IMR-90 (cell line): ENCODE results near the gene RTF1. TPM values are rescaled to one million over a fixed set of nuclear protein-coding genes. Genes with fewer than 3 reads are reported as not detected.

Experiments
- ATAC-seq: fragments of 200-7000 bp; cut with Tn5 transposase; 2 replicates; pipeline ENCODE4 v1.9.1; 2020; ENCODE audit warnings: low read depth, mild to moderate bottlenecking, moderate library complexity
- BruUV-seq: library from RNA; stranded (reverse); fragments of 400-500 nt; replicated peaks from 2 replicates; lab custom pipeline; 2021; lab: Mats Ljungman, UMichigan
- CTCF ChIA-PET: fragments of 300-600 bp; formaldehyde crosslinking; extraction: SDS; loops from one replicate; lab custom pipeline; 2021; ENCODE audit warnings: antibody characterized with exemption; lab: Yijun Ruan, JAX
- POLR2A ChIA-PET: fragments of 300-600 bp; sonication (Branson Sonifier 250); formaldehyde crosslinking; loops from one replicate; lab custom pipeline; 2022; ENCODE audit warnings: antibody characterized with exemption; ENCODE audit not compliant: unreplicated experiment; lab: Charles Lee
- DNase-seq: peaks from one replicate; pipeline ENCODE4 v3.0.0; 2013
- H2AFZ ChIP-seq: replicated peaks from 2 replicates; pipeline ENCODE3; 2013; ENCODE audit warnings: low read length, mild to moderate bottlenecking; ENCODE audit not compliant: poor library complexity
- H2AK5ac ChIP-seq: 2 replicates; pipeline ENCODE4 v1.6.1; 2013; ENCODE audit warnings: low read depth, low read length, inconsistent platforms
- H2AK9ac ChIP-seq: replicated peaks from 2 replicates; pipeline ENCODE3; 2013; ENCODE audit warnings: mild to moderate bottlenecking, low read depth, low read length, moderate library complexity; ENCODE audit not compliant: poor library complexity
- H2BK120ac ChIP-seq: 2 replicates; pipeline ENCODE4 v1.6.1; 2013; ENCODE audit warnings: low read depth, low read length, inconsistent platforms
- H2BK15ac ChIP-seq: 3 replicates; pipeline ENCODE4 v1.6.1; 2013; ENCODE audit warnings: low read depth, low read length, inconsistent platforms
- H2BK20ac ChIP-seq: 2 replicates; pipeline ENCODE4 v1.6.1; 2013; ENCODE audit warnings: low read depth, mild to moderate bottlenecking, inconsistent platforms, low read length, moderate library complexity
- H2BK5ac ChIP-seq: 2 replicates; pipeline ENCODE4 v1.6.1; 2013; ENCODE audit warnings: mild to moderate bottlenecking, low read depth, low read length, inconsistent platforms; ENCODE audit not compliant: poor library complexity, severe bottlenecking
- H3K14ac ChIP-seq: replicated peaks from 2 replicates; pipeline ENCODE4 v1.6.1; 2013; ENCODE audit warnings: low read depth, low read length, inconsistent platforms
- H3K18ac ChIP-seq: 2 replicates; pipeline ENCODE4 v1.6.1; 2013; ENCODE audit warnings: low read depth, low read length, control low read depth
- H3K23ac ChIP-seq: 2 replicates; pipeline ENCODE4 v1.6.1; 2013; ENCODE audit warnings: low read depth, low read length, inconsistent platforms
- H3K27ac ChIP-seq: 2 replicates; pipeline ENCODE4 v1.5.1; 2013; ENCODE audit warnings: mild to moderate bottlenecking, control low read depth, low read length; ENCODE audit not compliant: insufficient read depth
- H3K27me3 ChIP-seq: 2 replicates; pipeline ENCODE4 v1.6.1; 2013; ENCODE audit warnings: low read length; ENCODE audit not compliant: control insufficient read depth, insufficient read depth
- H3K36me3 ChIP-seq: 2 replicates; pipeline ENCODE4 v1.6.1; 2013; ENCODE audit warnings: low read length, mixed read lengths; ENCODE audit not compliant: control insufficient read depth, insufficient read depth
- H3K4ac ChIP-seq: 2 replicates; pipeline ENCODE4 v1.6.1; 2013; ENCODE audit warnings: low read depth, low read length, inconsistent platforms
- H3K4me1 ChIP-seq: 2 replicates; pipeline ENCODE4 v1.6.1; 2013; ENCODE audit warnings: low read length, mixed read lengths; ENCODE audit not compliant: control insufficient read depth, insufficient read depth
- H3K4me2 ChIP-seq: 2 replicates; pipeline ENCODE4 v1.6.1; 2013; ENCODE audit warnings: low read depth, mild to moderate bottlenecking, control low read depth, low read length, moderate library complexity
- H3K4me3 ChIP-seq: 2 replicates; pipeline ENCODE4 v1.5.1; 2013; ENCODE audit warnings: low read depth, mild to moderate bottlenecking, control low read depth, low read length, moderate library complexity; ENCODE audit not compliant: insufficient read depth
- H3K56ac ChIP-seq: 2 replicates; pipeline ENCODE4 v1.6.1; 2013; ENCODE audit warnings: low read length, inconsistent platforms; ENCODE audit not compliant: insufficient read depth; ENCODE audit errors: extremely low read depth
- H3K79me1 ChIP-seq, 2 experiments: 2 replicates each; pipeline ENCODE4 v1.6.1; 2013; ENCODE audit warnings: low read length in 2 of 2, inconsistent platforms in 1 of 2, low read depth in 1 of 2
- H3K9ac ChIP-seq: 2 replicates; pipeline ENCODE4 v1.6.1; 2013; ENCODE audit warnings: low read depth, low read length, control low read depth
- H3K9me1 ChIP-seq: 2 replicates; pipeline ENCODE4 v1.6.1; 2013; ENCODE audit warnings: low read length, inconsistent platforms; ENCODE audit not compliant: insufficient read depth
- H3K9me3 ChIP-seq: 2 replicates; pipeline ENCODE4 v1.6.1; 2013; ENCODE audit warnings: low read length; ENCODE audit not compliant: control insufficient read depth, insufficient read depth
- H4K20me1 ChIP-seq: 2 replicates; pipeline ENCODE4 v1.6.1; 2013; ENCODE audit warnings: low read length, inconsistent platforms; ENCODE audit not compliant: insufficient read depth
- H4K5ac ChIP-seq: 2 replicates; pipeline ENCODE4 v1.6.1; 2013; ENCODE audit warnings: mild to moderate bottlenecking, low read depth, low read length, control low read depth
- H4K8ac ChIP-seq, 2 experiments: 2 replicates each; pipeline ENCODE4 v1.6.1; 2013; ENCODE audit warnings: low read depth in 2 of 2, low read length in 2 of 2, control low read depth in 1 of 2, inconsistent platforms in 1 of 2
- H4K91ac ChIP-seq: 2 replicates; pipeline ENCODE4 v1.6.1; 2013; ENCODE audit warnings: low read depth, low read length, inconsistent platforms; ENCODE audit not compliant: insufficient read depth
- CHD1 ChIP-seq: IDR thresholded peaks from 2 replicates; pipeline ENCODE4 v1.6.1; 2012; ENCODE audit warnings: low read depth, low read length, improper control_type of control experiment
- ELK1 ChIP-seq: fragments of 150-350 bp; IDR thresholded peaks from 2 replicates; pipeline ENCODE4 v1.6.1; 2016; ENCODE audit warnings: low read depth, mild to moderate bottlenecking, low read length, moderate library complexity, borderline replicate concordance
- MAFK ChIP-seq: IDR thresholded peaks from 2 replicates; pipeline ENCODE4 v1.6.1; 2012; ENCODE audit warnings: low read depth, low read length, improper control_type of control experiment
- MXI1 ChIP-seq: IDR thresholded peaks from 2 replicates; pipeline ENCODE4 v1.6.1; 2012; ENCODE audit warnings: low read depth, mild to moderate bottlenecking, low read length, moderate library complexity, borderline replicate concordance
- POLR2A ChIP-seq: IDR thresholded peaks from 2 replicates; pipeline ENCODE4 v1.6.1; 2012; ENCODE audit warnings: mild to moderate bottlenecking, low read depth, low read length
- RCOR1 ChIP-seq: IDR thresholded peaks from 2 replicates; pipeline ENCODE4 v1.6.1; 2012; ENCODE audit warnings: mild to moderate bottlenecking, low read length, improper control_type of control experiment; ENCODE audit not compliant: insufficient replicate concordance
- SMC3 ChIP-seq: fragments of 150-350 bp; IDR thresholded peaks from 2 replicates; pipeline ENCODE4 v1.6.1; 2016; ENCODE audit warnings: low read depth, mild to moderate bottlenecking, antibody characterized with exemption, low read length, moderate library complexity
- whole genome bisulfite sequencing, 2 experiments: methylation state at CpG; one replicate each; pipeline versions ENCODE4 v1.1.5 to v1.1.7; 2013; ENCODE audit warnings: missing lambda C conversion rate in 2 of 2; ENCODE audit not compliant: insufficient read length in 1 of 2; ENCODE audit errors: extremely low coverage in 2 of 2; 5-methylcytosine and 5-hydroxymethylcytosine counted together
- dilution Hi-C: fragments of 300-500 bp; cut with HindIII; formaldehyde crosslinking; loops from one replicate; pipeline ENCODE4 v1.14.3; 2018; ENCODE audit warnings: low sequenced_read_pairs; ENCODE audit not compliant: unreplicated experiment
- in situ Hi-C: fragments of 300-500 bp; cut with MboI; formaldehyde crosslinking; loops from 3 replicates; pipeline ENCODE4 v1.14.3; 2019; ENCODE audit warnings: low sequenced_read_pairs, inconsistent platforms, mixed read lengths
- intact Hi-C: fragments of 100-400 bp; cut with micrococcal nuclease; formaldehyde crosslinking; loops from 2 replicates; pipeline ENCODE4 v1.10.0; 2022
- polyA plus RNA-seq, 3 experiments: library from polyadenylated mRNA; depleted of rRNA; stranded (reverse); fragments of >200 nt; gene quantifications; 2 replicates each; pipeline ENCODE4 v1.2.3, GENCODE V29; 2012; ENCODE audit warnings: low replicate concordance in 1 of 3
- total RNA-seq: library from RNA; depleted of rRNA; stranded (reverse); fragments of >200 nt; gene quantifications from 2 replicates; pipeline ENCODE4 v1.2.3, GENCODE V29; 2012
- TF ChIP-seq, protein P1 (sequence below): fragments of 150-350 bp; IDR thresholded peaks from 2 replicates; pipeline ENCODE4 v1.6.1; 2017; ENCODE audit warnings: mild to moderate bottlenecking, antibody characterized with exemption, low read length, low read depth

The RTF1 gene
- total and polyA plus RNA-seq, 2 of the 4 experiments (the other 2 are of a cell fraction) = 15.1 to 24.3 TPM

- no peak for TF ChIP-seq ELK1
Observed at GRCh38 chr15:41494190-41494921, 77.5 kb downstream of the RTF1 start (continued).

- Histone ChIP-seq H3K4me1 (peaks cover 19% of the 10 kb centered on the region), H3K79me1 (peaks cover 0 to 9% of the 10 kb centered on the region in 2 experiments; a peak in 2 of 4 replicates), H3K18ac (no peak overlapping the region), H2AK5ac (no peak overlapping the region), H3K9me3 (no peaks in the 10 kb centered on the region), H3K23ac (no peak overlapping the region), H3K4me2 (no peak overlapping the region), H2BK5ac (no peak overlapping the region), H3K14ac (no peak overlapping the region), H2BK15ac (no peak overlapping the region), H4K5ac (no peak overlapping the region), H2AFZ (peak overlapping the region; percentile 8), H2BK120ac (no peak overlapping the region), H3K4ac (no peak overlapping the region), H3K27me3 (peaks cover 9% of the 10 kb centered on the region), H3K36me3 (no peaks in the 10 kb centered on the region), H2BK20ac (no peak overlapping the region), H3K9ac (no peak overlapping the region), H3K9me1 (peaks cover 26% of the 10 kb centered on the region), H2AK9ac (peak overlapping the region; percentile 52), H4K91ac (no peak overlapping the region), H4K8ac (no peak overlapping the region), H3K56ac (no peak overlapping the region), H3K4me3 (no peak overlapping the region), H4K20me1 (no peaks in the 10 kb centered on the region), H3K27ac (no peak overlapping the region)
- ChIA-PET CTCF (no interaction called here), POLR2A (no interaction called here)
- no peak for ATAC-seq
- DNase-seq = no peak
- in situ Hi-C loops (no loop called here), dilution Hi-C loops (no loop called here), intact Hi-C loops (no loop called here)
- WGBS, 2 experiments = 40% methylated on average over 14 of the region's 60 CpGs; no CpG with 5 or more reads in 1 of the 2 experiments
- no TSS peak for BruUV-seq
- no peak for TF ChIP-seq SMC3
- TF ChIP-seq POLR2A = no peak
- TF ChIP-seq ELK1 = no peak
- no peak for TF ChIP-seq CHD1
- TF ChIP-seq RCOR1 = no peak
- TF ChIP-seq, protein P1, sequence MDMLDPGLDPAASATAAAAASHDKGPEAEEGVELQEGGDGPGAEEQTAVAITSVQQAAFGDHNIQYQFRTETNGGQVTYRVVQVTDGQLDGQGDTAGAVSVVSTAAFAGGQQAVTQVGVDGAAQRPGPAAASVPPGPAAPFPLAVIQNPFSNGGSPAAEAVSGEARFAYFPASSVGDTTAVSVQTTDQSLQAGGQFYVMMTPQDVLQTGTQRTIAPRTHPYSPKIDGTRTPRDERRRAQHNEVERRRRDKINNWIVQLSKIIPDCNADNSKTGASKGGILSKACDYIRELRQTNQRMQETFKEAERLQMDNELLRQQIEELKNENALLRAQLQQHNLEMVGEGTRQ = no peak
- no peak for TF ChIP-seq MAFK
- no peak for TF ChIP-seq MXI1
Observed at GRCh38 chr15:41494922-41495735, 78.2 kb downstream of the RTF1 start.
